SK-N-SH (cell line): ENCODE measurements around the gene GFY.

Experiments used
- CHD2 ChIP-seq: fragments of 150-350 bp; IDR thresholded peaks from 2 replicates; pipeline ENCODE4 v1.6.1; 2018; ENCODE audit warnings: low read length; ENCODE audit not compliant: partially characterized antibody
- EZH2phosphoT487 ChIP-seq: fragments of 200-600 bp; sonication (generic); IDR thresholded peaks from 2 replicates; pipeline ENCODE4 v1.6.1; 2017; ENCODE audit warnings: low read depth, mixed run types, mild to moderate bottlenecking, antibody characterized with exemption, moderate library complexity, borderline replicate concordance
- FOSL2 ChIP-seq: IDR thresholded peaks from 2 replicates; pipeline ENCODE4 v1.4.0; 2012; ENCODE audit warnings: low read depth, mild to moderate bottlenecking, moderate library complexity, borderline replicate concordance
- NRF1 ChIP-seq: IDR thresholded peaks from 2 replicates; pipeline ENCODE4 v1.6.1; 2012; ENCODE audit warnings: low read depth, mild to moderate bottlenecking, low read length
- POLR2AphosphoS5 ChIP-seq: IDR thresholded peaks from 2 replicates; pipeline ENCODE4 v1.6.1; 2012; ENCODE audit warnings: low read depth, low read length
- RAD21 ChIP-seq: IDR thresholded peaks from 2 replicates; pipeline ENCODE4 v1.6.1; 2012; ENCODE audit warnings: mild to moderate bottlenecking, low read length
- RFX5 ChIP-seq: IDR thresholded peaks from 2 replicates; pipeline ENCODE4 v1.6.1; 2012; ENCODE audit warnings: mild to moderate bottlenecking, improper control_type of control experiment, low read length
- TCF12 ChIP-seq: IDR thresholded peaks from 2 replicates; pipeline ENCODE4 v1.4.0; 2012
- TEAD4 ChIP-seq: IDR thresholded peaks from 2 replicates; pipeline ENCODE4 v1.4.0; 2012; ENCODE audit warnings: mild to moderate bottlenecking, borderline replicate concordance; ENCODE audit not compliant: insufficient read depth
- YY1 ChIP-seq: IDR thresholded peaks from 2 replicates; pipeline ENCODE4 v1.4.0; 2012; ENCODE audit warnings: low read depth, mild to moderate bottlenecking
- TF ChIP-seq, protein P1 (sequence below): IDR thresholded peaks from 2 replicates; pipeline ENCODE4 v1.4.0; 2012; ENCODE audit warnings: low read depth, borderline replicate concordance
- TF ChIP-seq, protein P2 (sequence below): IDR thresholded peaks from 2 replicates; pipeline ENCODE4 v1.6.1; 2012; ENCODE audit warnings: mild to moderate bottlenecking, low read depth, low read length, moderate library complexity
- TF ChIP-seq, protein P3 (sequence below): fragments of 200-600 bp; sonication (generic); IDR thresholded peaks from 2 replicates; pipeline ENCODE4 v1.6.1; 2017; ENCODE audit warnings: antibody characterized with exemption, mild to moderate bottlenecking, moderate library complexity

DNA sequence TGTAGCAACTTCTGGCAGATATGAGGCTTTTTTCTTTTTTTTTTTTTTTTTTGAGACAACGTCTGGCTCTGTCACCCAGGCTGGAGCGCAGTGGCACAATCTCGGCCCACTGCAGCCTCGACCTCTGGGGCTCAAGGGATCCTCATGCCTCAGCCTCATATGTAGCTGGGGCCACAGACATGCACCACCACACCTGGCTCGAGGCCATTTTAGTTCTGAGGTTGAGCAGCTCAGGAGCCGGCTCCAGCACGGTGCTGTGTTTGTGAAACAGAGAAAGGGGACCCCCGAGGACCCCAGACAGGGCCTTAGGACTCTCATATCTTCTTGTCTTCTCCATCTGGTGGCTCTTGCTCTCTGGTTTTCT is 45.4 kb downstream of the GFY start:
- TF ChIP-seq, protein P1, sequence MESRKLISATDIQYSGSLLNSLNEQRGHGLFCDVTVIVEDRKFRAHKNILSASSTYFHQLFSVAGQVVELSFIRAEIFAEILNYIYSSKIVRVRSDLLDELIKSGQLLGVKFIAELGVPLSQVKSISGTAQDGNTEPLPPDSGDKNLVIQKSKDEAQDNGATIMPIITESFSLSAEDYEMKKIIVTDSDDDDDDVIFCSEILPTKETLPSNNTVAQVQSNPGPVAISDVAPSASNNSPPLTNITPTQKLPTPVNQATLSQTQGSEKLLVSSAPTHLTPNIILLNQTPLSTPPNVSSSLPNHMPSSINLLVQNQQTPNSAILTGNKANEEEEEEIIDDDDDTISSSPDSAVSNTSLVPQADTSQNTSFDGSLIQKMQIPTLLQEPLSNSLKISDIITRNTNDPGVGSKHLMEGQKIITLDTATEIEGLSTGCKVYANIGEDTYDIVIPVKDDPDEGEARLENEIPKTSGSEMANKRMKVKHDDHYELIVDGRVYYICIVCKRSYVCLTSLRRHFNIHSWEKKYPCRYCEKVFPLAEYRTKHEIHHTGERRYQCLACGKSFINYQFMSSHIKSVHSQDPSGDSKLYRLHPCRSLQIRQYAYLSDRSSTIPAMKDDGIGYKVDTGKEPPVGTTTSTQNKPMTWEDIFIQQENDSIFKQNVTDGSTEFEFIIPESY = no peak
- TF ChIP-seq, protein P2, sequence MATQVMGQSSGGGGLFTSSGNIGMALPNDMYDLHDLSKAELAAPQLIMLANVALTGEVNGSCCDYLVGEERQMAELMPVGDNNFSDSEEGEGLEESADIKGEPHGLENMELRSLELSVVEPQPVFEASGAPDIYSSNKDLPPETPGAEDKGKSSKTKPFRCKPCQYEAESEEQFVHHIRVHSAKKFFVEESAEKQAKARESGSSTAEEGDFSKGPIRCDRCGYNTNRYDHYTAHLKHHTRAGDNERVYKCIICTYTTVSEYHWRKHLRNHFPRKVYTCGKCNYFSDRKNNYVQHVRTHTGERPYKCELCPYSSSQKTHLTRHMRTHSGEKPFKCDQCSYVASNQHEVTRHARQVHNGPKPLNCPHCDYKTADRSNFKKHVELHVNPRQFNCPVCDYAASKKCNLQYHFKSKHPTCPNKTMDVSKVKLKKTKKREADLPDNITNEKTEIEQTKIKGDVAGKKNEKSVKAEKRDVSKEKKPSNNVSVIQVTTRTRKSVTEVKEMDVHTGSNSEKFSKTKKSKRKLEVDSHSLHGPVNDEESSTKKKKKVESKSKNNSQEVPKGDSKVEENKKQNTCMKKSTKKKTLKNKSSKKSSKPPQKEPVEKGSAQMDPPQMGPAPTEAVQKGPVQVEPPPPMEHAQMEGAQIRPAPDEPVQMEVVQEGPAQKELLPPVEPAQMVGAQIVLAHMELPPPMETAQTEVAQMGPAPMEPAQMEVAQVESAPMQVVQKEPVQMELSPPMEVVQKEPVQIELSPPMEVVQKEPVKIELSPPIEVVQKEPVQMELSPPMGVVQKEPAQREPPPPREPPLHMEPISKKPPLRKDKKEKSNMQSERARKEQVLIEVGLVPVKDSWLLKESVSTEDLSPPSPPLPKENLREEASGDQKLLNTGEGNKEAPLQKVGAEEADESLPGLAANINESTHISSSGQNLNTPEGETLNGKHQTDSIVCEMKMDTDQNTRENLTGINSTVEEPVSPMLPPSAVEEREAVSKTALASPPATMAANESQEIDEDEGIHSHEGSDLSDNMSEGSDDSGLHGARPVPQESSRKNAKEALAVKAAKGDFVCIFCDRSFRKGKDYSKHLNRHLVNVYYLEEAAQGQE = no peak
- TF ChIP-seq CHD2 (no peak), TEAD4 (no peak), YY1 (no peak), NRF1 (no peak), TCF12 (no peak), RFX5 (no peak), POLR2AphosphoS5 (no peak), RAD21 (no peak), EZH2phosphoT487 (no peak), FOSL2 (no peak)
- TF ChIP-seq, protein P3, sequence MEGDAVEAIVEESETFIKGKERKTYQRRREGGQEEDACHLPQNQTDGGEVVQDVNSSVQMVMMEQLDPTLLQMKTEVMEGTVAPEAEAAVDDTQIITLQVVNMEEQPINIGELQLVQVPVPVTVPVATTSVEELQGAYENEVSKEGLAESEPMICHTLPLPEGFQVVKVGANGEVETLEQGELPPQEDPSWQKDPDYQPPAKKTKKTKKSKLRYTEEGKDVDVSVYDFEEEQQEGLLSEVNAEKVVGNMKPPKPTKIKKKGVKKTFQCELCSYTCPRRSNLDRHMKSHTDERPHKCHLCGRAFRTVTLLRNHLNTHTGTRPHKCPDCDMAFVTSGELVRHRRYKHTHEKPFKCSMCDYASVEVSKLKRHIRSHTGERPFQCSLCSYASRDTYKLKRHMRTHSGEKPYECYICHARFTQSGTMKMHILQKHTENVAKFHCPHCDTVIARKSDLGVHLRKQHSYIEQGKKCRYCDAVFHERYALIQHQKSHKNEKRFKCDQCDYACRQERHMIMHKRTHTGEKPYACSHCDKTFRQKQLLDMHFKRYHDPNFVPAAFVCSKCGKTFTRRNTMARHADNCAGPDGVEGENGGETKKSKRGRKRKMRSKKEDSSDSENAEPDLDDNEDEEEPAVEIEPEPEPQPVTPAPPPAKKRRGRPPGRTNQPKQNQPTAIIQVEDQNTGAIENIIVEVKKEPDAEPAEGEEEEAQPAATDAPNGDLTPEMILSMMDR = no peak
